Endothelial cell of umbilical vein (primary cell): ENCODE data around the gene RRAGD. TPM values are rescaled to one million over a fixed set of nuclear protein-coding genes. Genes with fewer than 3 reads are reported as not detected.

ENCODE experiments used
- BruUV-seq: library from RNA; stranded (reverse); fragments of 400-500 nt; replicated peaks from 2 replicates; lab custom pipeline; 2021; lab: Mats Ljungman, UMichigan
- CTCF ChIA-PET: fragments of 300-600, 350-600 bp; sonication (Branson Sonifier 250); formaldehyde crosslinking; loops from one replicate; lab custom pipeline; 2021; ENCODE audit warnings: antibody characterized with exemption, inconsistent platforms; lab: Charles Lee
- POLR2A ChIA-PET: fragments of 300-600, 350-600 bp; sonication (Branson Sonifier 250); formaldehyde crosslinking; loops from one replicate; lab custom pipeline; 2021; ENCODE audit warnings: antibody characterized with exemption, inconsistent platforms; lab: Charles Lee
- DNase-seq: peaks from one replicate; pipeline ENCODE4 v3.0.0-alpha.2; 2011; ENCODE audit warnings: low read depth, low spot score
- FAIRE-seq: peaks from 2 replicates; lab custom pipeline; 2011; peaks lifted over from hg19 to GRCh38; lab: Jason Lieb, UNC
- H2AFZ ChIP-seq: 2 replicates; pipeline ENCODE4 v1.6.0; 2012; ENCODE audit warnings: low read depth, low read length, control low read depth, inconsistent platforms
- H3K27ac ChIP-seq: 2 replicates; pipeline ENCODE4 v1.5.1; 2011; ENCODE audit warnings: low read depth, mild to moderate bottlenecking, control low read depth, low read length, moderate library complexity; ENCODE audit not compliant: insufficient read depth
- H3K27me3 ChIP-seq, 2 experiments: 2 replicates each; pipeline versions ENCODE4 v1.6.0 to v1.6.1; 2011; ENCODE audit warnings: low read length in 2 of 2, mixed read lengths in 1 of 2; ENCODE audit not compliant: control insufficient read depth in 2 of 2, insufficient read depth in 2 of 2
- H3K36me3 ChIP-seq, 2 experiments: 2 replicates in 1 of 2; 3 replicates in 1 of 2; pipeline ENCODE4 v1.5.1; 2011; ENCODE audit warnings: low read length in 2 of 2, mild to moderate bottlenecking in 1 of 2, moderate library complexity in 1 of 2; ENCODE audit not compliant: control insufficient read depth in 2 of 2, insufficient read depth in 2 of 2; ENCODE audit errors: extremely low read depth in 1 of 2
- H3K4me1 ChIP-seq: 3 replicates; pipeline ENCODE4 v1.5.1; 2011; ENCODE audit warnings: mild to moderate bottlenecking, low read length; ENCODE audit not compliant: control insufficient read depth, insufficient read depth; ENCODE audit errors: extremely low read depth
- H3K4me2 ChIP-seq: 2 replicates; pipeline ENCODE4 v1.6.1; 2011; ENCODE audit warnings: low read length, control low read depth, mixed read lengths; ENCODE audit not compliant: insufficient read depth
- H3K4me3 ChIP-seq, 3 experiments: fragments of 200-600 bp in 1 of 3; sonication (generic), shearing (Covaris generic) in 1 of 3; replicated peaks in 1 of 3; 2 replicates each; pipeline ENCODE4 v1.5.1; 2011 to 2016; ENCODE audit warnings: control low read depth in 3 of 3, low read length in 3 of 3, mild to moderate bottlenecking in 2 of 3, inconsistent platforms in 1 of 3, low read depth in 1 of 3, moderate library complexity in 1 of 3; ENCODE audit not compliant: insufficient read depth in 1 of 3
- H3K79me2 ChIP-seq: 2 replicates; pipeline ENCODE4 v1.6.0; 2012; ENCODE audit warnings: low read length, inconsistent platforms; ENCODE audit not compliant: control insufficient read depth, insufficient read depth
- H3K9ac ChIP-seq: replicated peaks from 2 replicates; pipeline ENCODE3; 2011; ENCODE audit warnings: low read length, control low read depth; ENCODE audit not compliant: insufficient read depth; ENCODE audit errors: extremely low read depth
- H3K9me1 ChIP-seq: replicated peaks from 3 replicates; pipeline ENCODE4 v1.6.0; 2011; ENCODE audit warnings: mild to moderate bottlenecking, low read length; ENCODE audit not compliant: control insufficient read depth, insufficient read depth; ENCODE audit errors: extremely low read depth
- H3K9me3 ChIP-seq: replicated peaks from 2 replicates; pipeline ENCODE4 v1.5.1; 2012; ENCODE audit warnings: low read length, inconsistent platforms; ENCODE audit not compliant: control insufficient read depth, insufficient read depth
- H4K20me1 ChIP-seq: replicated peaks from 2 replicates; pipeline ENCODE3; 2011; ENCODE audit warnings: mild to moderate bottlenecking, low read length; ENCODE audit not compliant: control insufficient read depth, insufficient read depth; ENCODE audit errors: extremely low read depth
- CTCF ChIP-seq, 2 donors: IDR thresholded peaks; 1 replicate in 1 of 2; 2 replicates in 1 of 2; pipeline ENCODE4 v1.5.1; 2011; ENCODE audit warnings: low read length in 2 of 2, mild to moderate bottlenecking in 2 of 2, moderate library complexity in 2 of 2, control low read depth in 1 of 2, inconsistent platforms in 1 of 2, low read depth in 1 of 2; ENCODE audit not compliant: insufficient read depth in 1 of 2; ENCODE audit errors: extremely low read depth in 1 of 2
- FOS ChIP-seq: IDR thresholded peaks from 2 replicates; pipeline ENCODE4 v1.6.1; 2011; ENCODE audit warnings: mild to moderate bottlenecking, low read length, moderate library complexity, borderline replicate concordance; ENCODE audit not compliant: insufficient read depth
- GATA2 ChIP-seq: IDR thresholded peaks from 2 replicates; pipeline ENCODE4 v1.7.0; 2011; ENCODE audit warnings: low read depth, mild to moderate bottlenecking, moderate library complexity, mixed read lengths, low read length; ENCODE audit not compliant: insufficient read length, insufficient read depth
- JUN ChIP-seq: IDR thresholded peaks from 2 replicates; pipeline ENCODE4 v1.6.1; 2011; ENCODE audit warnings: borderline replicate concordance, low read depth; ENCODE audit not compliant: insufficient read length, insufficient read depth
- MYC ChIP-seq: IDR thresholded peaks from one replicate; pipeline ENCODE4 v1.6.1; 2011; ENCODE audit warnings: mild to moderate bottlenecking, low read depth, low read length
- POLR2A ChIP-seq: IDR thresholded peaks from 2 replicates; pipeline ENCODE4 v1.6.1; 2012; ENCODE audit warnings: low read depth, mild to moderate bottlenecking, control low read depth, low read length
- POLR2AphosphoS5 ChIP-seq: IDR thresholded peaks from 2 replicates; pipeline ENCODE4 v1.6.1; 2012; ENCODE audit warnings: low read depth, mild to moderate bottlenecking, control low read depth, low read length, moderate library complexity; ENCODE audit not compliant: insufficient read depth
- dilution Hi-C: fragments of 300-500 bp; cut with MboI; formaldehyde crosslinking; loops from one replicate; pipeline ENCODE4 v1.15.0; 2019; ENCODE audit warnings: low sequenced_read_pairs; ENCODE audit not compliant: extremely low pct_ligation_motif_present
- intact Hi-C: fragments of 100-400 bp; cut with micrococcal nuclease; formaldehyde crosslinking; loops from one replicate; pipeline ENCODE4 v1.10.0; 2022
- polyA plus RNA-seq, 4 experiments: library from polyadenylated mRNA; depleted of rRNA in 3 of 4; stranded (reverse) in 3 of 4; unstranded in 1 of 4; fragments of >200 nt; gene quantifications; 2 replicates each; pipeline versions ENCODE4 v1.2.1 to v1.2.3, GENCODE V29; 2011 to 2012; ENCODE audit warnings: missing spikeins in 1 of 4
- total RNA-seq: library from RNA; stranded (reverse); gene quantifications from 2 replicates; pipeline ENCODE4 v1.2.3, GENCODE V29; 2021

RRAGD gene
- total and polyA plus RNA-seq, 2 donors (not counting 3 experiments of a cell fraction or from before 2014, with no cell fraction given) = 0.07 to 2.0 TPM

DNA sequence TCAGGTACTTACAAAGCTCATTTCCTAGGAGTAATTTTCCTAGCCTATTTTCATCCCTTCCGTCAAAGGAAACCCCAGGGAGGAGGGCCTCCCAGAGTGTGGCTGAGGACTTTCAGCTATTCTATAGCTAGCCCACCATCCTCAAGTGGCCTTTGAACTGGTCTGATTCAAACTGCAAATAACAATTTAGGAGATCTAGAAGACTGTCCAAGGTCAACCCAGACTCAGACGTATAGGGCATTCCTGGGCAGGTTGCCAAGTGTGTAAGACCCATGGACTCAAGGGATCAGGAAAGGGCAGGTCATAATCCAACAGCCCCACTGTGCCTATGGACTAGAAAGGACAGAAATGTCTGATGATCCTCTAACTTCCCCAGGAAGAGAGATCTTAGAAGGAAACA, 2.1 kb upstream of the RRAGD start:
- no peaks in the 10 kb centered on the region for H3K79me2 ChIP-seq
- peaks cover 8% of the 10 kb centered on the region for H3K4me1 ChIP-seq
- intact Hi-C loops = no loop called here
- no peaks in the 10 kb centered on the region for H3K36me3 ChIP-seq
- H3K27ac ChIP-seq = no peak overlapping the region
- H4K20me1 ChIP-seq = no peaks in the 10 kb centered on the region
- DNase-seq = no peak
- dilution Hi-C loops = no loop called here
- no peak overlapping the region for H2AFZ ChIP-seq
- no peak for TF ChIP-seq POLR2AphosphoS5
- TF ChIP-seq JUN = no peak
- no peak for TF ChIP-seq FOS
- TF ChIP-seq CTCF (IDR thresholded peaks at IDR 0.05; ENCODE audit: extremely low read depth in 1 of 2, insufficient read depth in 1 of 2, low read depth in 1 of 2, low read length in 2 of 2) = no peak
- TF ChIP-seq GATA2 = no peak
- ChIA-PET CTCF (interaction anchor here (0.9 to 1.4 kb wide), 4 partner anchors 11 to 195 kb away, joined by 3 to 5 read pairs (median 4); partner anchors contain the start of gene ANKRD6), POLR2A (no interaction called here)
- BruUV-seq = no TSS peak
- H3K9me3 ChIP-seq = no peaks in the 10 kb centered on the region
- no peaks in the 10 kb centered on the region for H3K9me1 ChIP-seq
- no peak for FAIRE-seq
- H3K4me2 ChIP-seq = no peak overlapping the region
- peaks cover 45 to 55% of the 10 kb centered on the region in 2 experiments for H3K27me3 ChIP-seq
- H3K9ac ChIP-seq = no peak overlapping the region
- no peak overlapping the region for H3K4me3 ChIP-seq

- H4K20me1 ChIP-seq = no peaks in the 10 kb centered on the region
- H3K9me3 ChIP-seq = no peaks in the 10 kb centered on the region
- H2AFZ ChIP-seq = no peak overlapping the region
- H3K9ac ChIP-seq = no peak overlapping the region
- no peak for TF ChIP-seq MYC
- TF ChIP-seq FOS = no peak
- TF ChIP-seq POLR2A = no peak
- TF ChIP-seq CTCF (IDR thresholded peaks at IDR 0.05; ENCODE audit: extremely low read depth in 1 of 2, insufficient read depth in 1 of 2, low read depth in 1 of 2, low read length in 2 of 2) = no peak
- no peak for TF ChIP-seq JUN
- POLR2A ChIA-PET = no interaction called here
- peaks cover 50 to 56% of the 10 kb centered on the region in 2 experiments for H3K27me3 ChIP-seq
- H3K36me3 ChIP-seq = no peaks in the 10 kb centered on the region
- H3K9me1 ChIP-seq = no peaks in the 10 kb centered on the region
- dilution Hi-C loops (no loop called here), intact Hi-C loops (no loop called here)
- peaks cover 8% of the 10 kb centered on the region for H3K4me1 ChIP-seq
- no peak overlapping the region for H3K27ac ChIP-seq
- no peak overlapping the region for H3K4me3 ChIP-seq
- no peaks in the 10 kb centered on the region for H3K79me2 ChIP-seq
- CTCF ChIA-PET = interaction anchor here (0.9 to 1.4 kb wide), 3 partner anchors 12 to 101 kb away, joined by 3 to 5 read pairs (median 3); partner anchors contain the start of gene ANKRD6
- no TSS peak for BruUV-seq
- DNase-seq (no peak), FAIRE-seq (no peak)
- H3K4me2 ChIP-seq = no peak overlapping the region
These were observed 930 bp upstream of the RRAGD start for GRCh38 chr6:89413006-89413400.
